HEK293 (cell line): ENCODE results near the gene ARID1A.

Experiments
- CTCF ChIA-PET: fragments of 350-600 bp; formaldehyde crosslinking; extraction: SDS; loops from one replicate; lab custom pipeline; 2021; ENCODE audit warnings: antibody characterized with exemption; lab: Yijun Ruan, JAX
- POLR2A ChIA-PET: fragments of 300-600 bp; formaldehyde crosslinking; extraction: SDS; loops from one replicate; lab custom pipeline; 2020; ENCODE audit warnings: antibody characterized with exemption, inconsistent platforms; lab: Yijun Ruan, JAX
- H3K27ac ChIP-seq: fragments of 200-500 bp; sonication (Bioruptor generic); 2 replicates; pipeline ENCODE4 v1.5.1; 2014; ENCODE audit warnings: low read depth, low read length, control low read depth, inconsistent platforms; ENCODE audit errors: extremely low read depth
- H3K36me3 ChIP-seq, 2 experiments: fragments of 200-500 bp in 1 of 2; sonication (Bioruptor generic) in 1 of 2; 1 replicate in 1 of 2; 2 replicates in 1 of 2; pipeline ENCODE4 v1.5.1; 2014 to 2017; ENCODE audit warnings: inconsistent platforms in 2 of 2, low read length in 2 of 2; ENCODE audit not compliant: control insufficient read depth in 2 of 2, insufficient read depth in 1 of 2
- H3K4me1 ChIP-seq: fragments of 200-500 bp; sonication (Bioruptor generic); 2 replicates; pipeline ENCODE4 v1.5.1; 2014; ENCODE audit warnings: mild to moderate bottlenecking, low read length, inconsistent platforms; ENCODE audit not compliant: control insufficient read depth, insufficient read depth
- H3K4me3 ChIP-seq: 2 replicates; pipeline ENCODE4 v1.5.1; 2011; ENCODE audit warnings: low read depth, mild to moderate bottlenecking, control low read depth, low read length, moderate library complexity
- H3K9me3 ChIP-seq: fragments of 200-500 bp; sonication (Bioruptor generic); 2 replicates; pipeline ENCODE4 v1.5.1; 2014; ENCODE audit warnings: low read depth, low read length, inconsistent platforms; ENCODE audit not compliant: control insufficient read depth, insufficient read depth
- EGR2 ChIP-seq: fragments of 450-650 bp; formaldehyde crosslinking; IDR thresholded peaks from 2 replicates; pipeline ENCODE4 v1.5.1; 2016; ENCODE audit warnings: low read depth, missing biosample characterization, missing genetic modification characterization
- KLF10 ChIP-seq: fragments of 450-650 bp; IDR thresholded peaks from 2 replicates; pipeline ENCODE4 v1.5.1; 2018; ENCODE audit warnings: missing biosample characterization, mild to moderate bottlenecking, missing genetic modification characterization
- KLF16 ChIP-seq: fragments of 450-650 bp; formaldehyde crosslinking; IDR thresholded peaks from 2 replicates; pipeline ENCODE4 v1.5.1; 2017; ENCODE audit warnings: missing biosample characterization, missing genetic modification characterization
- MYNN ChIP-seq: fragments of 450-650 bp; formaldehyde crosslinking; IDR thresholded peaks from 2 replicates; pipeline ENCODE4 v1.5.1; 2016; ENCODE audit warnings: missing biosample characterization, missing genetic modification characterization, borderline replicate concordance
- SP7 ChIP-seq: fragments of 450-650 bp; formaldehyde crosslinking; IDR thresholded peaks from 2 replicates; pipeline ENCODE4 v1.5.1; 2016; ENCODE audit warnings: missing biosample characterization, missing genetic modification characterization
- YY2 ChIP-seq: fragments of 450-650 bp; formaldehyde crosslinking; IDR thresholded peaks from 2 replicates; pipeline ENCODE4 v1.5.1; 2016; ENCODE audit warnings: missing biosample characterization, missing genetic modification characterization
- ZNF169 ChIP-seq: fragments of 450-650 bp; formaldehyde crosslinking; IDR thresholded peaks from 2 replicates; pipeline ENCODE4 v1.5.1; 2016; ENCODE audit warnings: missing biosample characterization, missing genetic modification characterization
- ZNF391 ChIP-seq: fragments of 450-650 bp; formaldehyde crosslinking; IDR thresholded peaks from 2 replicates; pipeline ENCODE4 v1.5.1; 2016; ENCODE audit warnings: low read depth, missing biosample characterization, missing genetic modification characterization, borderline replicate concordance
- ZNF548 ChIP-seq: fragments of 450-650 bp; formaldehyde crosslinking; IDR thresholded peaks from 2 replicates; pipeline ENCODE4 v1.5.1; 2016; ENCODE audit warnings: missing biosample characterization, missing genetic modification characterization
- ZNF560 ChIP-seq: fragments of 450-650 bp; formaldehyde crosslinking; IDR thresholded peaks from 2 replicates; pipeline ENCODE4 v1.5.1; 2017; ENCODE audit warnings: missing biosample characterization, missing genetic modification characterization, borderline replicate concordance
- ZNF626 ChIP-seq: fragments of 450-650 bp; sonication (Bioruptor Pico); formaldehyde crosslinking; IDR thresholded peaks from 2 replicates; pipeline ENCODE4 v1.5.1; 2018; ENCODE audit warnings: missing biosample characterization, missing genetic modification characterization, inconsistent platforms
- ZNF677 ChIP-seq: fragments of 450-650 bp; IDR thresholded peaks from 2 replicates; pipeline ENCODE4 v1.5.0; 2018; ENCODE audit warnings: missing biosample characterization, mild to moderate bottlenecking, missing genetic modification characterization, moderate library complexity
- ZNF701 ChIP-seq: fragments of 450-650 bp; formaldehyde crosslinking; IDR thresholded peaks from 2 replicates; pipeline ENCODE4 v1.5.1; 2016; ENCODE audit warnings: missing biosample characterization, missing genetic modification characterization
- TF ChIP-seq, protein P1 (sequence below): fragments of 450-650 bp; formaldehyde crosslinking; IDR thresholded peaks from 2 replicates; pipeline ENCODE4 v1.5.1; 2016; ENCODE audit warnings: missing biosample characterization, missing genetic modification characterization
- TF ChIP-seq, protein P2 (sequence below): fragments of 450-650 bp; formaldehyde crosslinking; IDR thresholded peaks from 2 replicates; pipeline ENCODE4 v1.5.1; 2016; ENCODE audit warnings: missing biosample characterization, missing genetic modification characterization
- TF ChIP-seq, protein P3 (sequence below): fragments of 450-650 bp; formaldehyde crosslinking; IDR thresholded peaks from 2 replicates; pipeline ENCODE4 v1.5.1; 2016; ENCODE audit warnings: missing biosample characterization, missing genetic modification characterization
- TF ChIP-seq, protein P4 (sequence below): fragments of 450-650 bp; formaldehyde crosslinking; IDR thresholded peaks from 2 replicates; pipeline ENCODE4 v1.5.1; 2016; ENCODE audit warnings: missing biosample characterization, missing genetic modification characterization
- TF ChIP-seq, protein P5 (sequence below): fragments of 450-650 bp; IDR thresholded peaks from 2 replicates; pipeline ENCODE4 v1.5.1; 2018; ENCODE audit warnings: missing biosample characterization, mild to moderate bottlenecking, missing genetic modification characterization
- TF ChIP-seq, protein P6 (sequence below): fragments of 450-650 bp; formaldehyde crosslinking; IDR thresholded peaks from 2 replicates; pipeline ENCODE4 v1.5.1; 2016; ENCODE audit warnings: missing biosample characterization, missing genetic modification characterization, low read depth

Gene ARID1A

DNA sequence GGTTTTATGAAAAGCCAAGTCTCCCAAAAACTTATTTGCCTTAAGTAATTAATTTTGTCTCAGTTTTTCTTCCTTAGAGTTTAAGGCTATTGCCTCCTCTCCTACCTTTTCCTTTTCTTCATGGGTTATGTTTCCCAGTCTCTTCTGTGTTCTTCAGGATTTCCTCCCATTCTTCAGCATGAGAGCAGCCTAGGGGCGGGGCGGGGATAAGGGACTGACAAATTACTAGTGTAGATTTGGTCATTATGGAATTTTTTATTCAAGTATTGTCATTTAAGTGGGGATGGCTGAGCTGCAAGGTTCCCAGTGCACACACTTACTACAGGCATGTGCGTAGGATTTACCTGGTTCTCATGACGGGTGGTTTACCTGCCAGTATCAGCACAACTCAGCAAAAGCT is 56.7 kb downstream of the ARID1A start:
- Histone ChIP-seq H3K9me3 (no peaks in the 10 kb centered on the region), H3K36me3 (peaks cover 20 to 87% of the 10 kb centered on the region in 2 experiments), H3K27ac (no peak overlapping the region), H3K4me1 (no peaks in the 10 kb centered on the region), H3K4me3 (no peak overlapping the region)
- POLR2A ChIA-PET: no interaction called here
- CTCF ChIA-PET: no interaction called here
- TF ChIP-seq KLF16 (tag by site-specific recombination): no peak
- TF ChIP-seq ZNF169 (tag by site-specific recombination): no peak
- no peak for TF ChIP-seq KLF10 (tag by site-specific recombination)
- no peak for TF ChIP-seq YY2 (tag by site-specific recombination)
- TF ChIP-seq, protein P1, sequence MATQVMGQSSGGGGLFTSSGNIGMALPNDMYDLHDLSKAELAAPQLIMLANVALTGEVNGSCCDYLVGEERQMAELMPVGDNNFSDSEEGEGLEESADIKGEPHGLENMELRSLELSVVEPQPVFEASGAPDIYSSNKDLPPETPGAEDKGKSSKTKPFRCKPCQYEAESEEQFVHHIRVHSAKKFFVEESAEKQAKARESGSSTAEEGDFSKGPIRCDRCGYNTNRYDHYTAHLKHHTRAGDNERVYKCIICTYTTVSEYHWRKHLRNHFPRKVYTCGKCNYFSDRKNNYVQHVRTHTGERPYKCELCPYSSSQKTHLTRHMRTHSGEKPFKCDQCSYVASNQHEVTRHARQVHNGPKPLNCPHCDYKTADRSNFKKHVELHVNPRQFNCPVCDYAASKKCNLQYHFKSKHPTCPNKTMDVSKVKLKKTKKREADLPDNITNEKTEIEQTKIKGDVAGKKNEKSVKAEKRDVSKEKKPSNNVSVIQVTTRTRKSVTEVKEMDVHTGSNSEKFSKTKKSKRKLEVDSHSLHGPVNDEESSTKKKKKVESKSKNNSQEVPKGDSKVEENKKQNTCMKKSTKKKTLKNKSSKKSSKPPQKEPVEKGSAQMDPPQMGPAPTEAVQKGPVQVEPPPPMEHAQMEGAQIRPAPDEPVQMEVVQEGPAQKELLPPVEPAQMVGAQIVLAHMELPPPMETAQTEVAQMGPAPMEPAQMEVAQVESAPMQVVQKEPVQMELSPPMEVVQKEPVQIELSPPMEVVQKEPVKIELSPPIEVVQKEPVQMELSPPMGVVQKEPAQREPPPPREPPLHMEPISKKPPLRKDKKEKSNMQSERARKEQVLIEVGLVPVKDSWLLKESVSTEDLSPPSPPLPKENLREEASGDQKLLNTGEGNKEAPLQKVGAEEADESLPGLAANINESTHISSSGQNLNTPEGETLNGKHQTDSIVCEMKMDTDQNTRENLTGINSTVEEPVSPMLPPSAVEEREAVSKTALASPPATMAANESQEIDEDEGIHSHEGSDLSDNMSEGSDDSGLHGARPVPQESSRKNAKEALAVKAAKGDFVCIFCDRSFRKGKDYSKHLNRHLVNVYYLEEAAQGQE (tag by site-specific recombination): no peak
- TF ChIP-seq EGR2 (tag by site-specific recombination): no peak

DNA sequence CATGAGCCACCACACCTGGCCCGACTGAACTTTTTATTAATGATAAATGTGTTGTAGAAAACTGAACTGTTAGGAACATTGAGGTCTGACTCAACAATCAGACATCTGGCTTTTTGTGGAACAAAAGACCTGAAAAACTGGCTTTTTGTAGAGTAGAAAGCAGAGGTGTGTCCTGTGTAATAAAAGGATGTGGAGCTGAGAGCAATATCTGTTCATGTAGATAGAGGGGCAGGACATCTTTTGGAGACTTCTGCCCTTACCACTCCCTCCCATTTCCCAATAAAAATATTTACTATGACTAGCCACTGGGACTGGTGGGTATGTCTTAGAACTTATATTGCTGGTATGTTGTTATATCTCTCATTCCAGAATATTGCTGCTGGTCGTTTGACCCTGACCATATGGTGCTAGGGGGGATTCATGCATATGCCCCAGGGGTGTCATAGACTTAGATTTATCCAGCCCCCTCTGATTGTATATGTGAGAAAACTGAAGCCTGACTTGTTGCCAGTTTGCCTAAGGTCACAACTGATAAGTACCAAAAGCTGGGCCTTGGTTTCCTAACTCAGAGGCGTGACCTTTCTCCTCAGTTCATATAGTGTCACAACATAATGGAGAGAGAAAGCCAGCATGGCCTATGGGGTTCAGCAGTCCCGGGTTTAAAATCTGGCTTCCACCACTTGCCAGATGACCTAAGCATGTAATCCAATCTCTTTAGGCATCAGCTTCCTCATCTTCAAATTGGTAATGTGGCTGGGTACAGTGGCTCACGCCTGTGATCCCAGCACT is 58.5 kb downstream of the ARID1A start:
- peaks cover 25 to 90% of the 10 kb centered on the region in 2 experiments for H3K36me3 ChIP-seq
- POLR2A ChIA-PET: interaction anchor here (0.6 to 1.0 kb wide), 3 partner anchors 10 to 57 kb away, joined by 3 to 6 read pairs (median 3); no protein-coding TSS in a partner anchor
- no peaks in the 10 kb centered on the region for H3K4me1 ChIP-seq
- TF ChIP-seq MYNN (tag by site-specific recombination) (no peak), ZNF677 (no peak), ZNF560 (tag by site-specific recombination) (no peak)
- H3K9me3 ChIP-seq: no peaks in the 10 kb centered on the region
- H3K27ac ChIP-seq: no peak overlapping the region
- no peak overlapping the region for H3K4me3 ChIP-seq
- CTCF ChIA-PET: interaction anchor here (0.7 to 1.8 kb wide), 3 partner anchors 10 to 152 kb away, joined by 3 to 4 read pairs (median 3); no protein-coding TSS in a partner anchor

DNA sequence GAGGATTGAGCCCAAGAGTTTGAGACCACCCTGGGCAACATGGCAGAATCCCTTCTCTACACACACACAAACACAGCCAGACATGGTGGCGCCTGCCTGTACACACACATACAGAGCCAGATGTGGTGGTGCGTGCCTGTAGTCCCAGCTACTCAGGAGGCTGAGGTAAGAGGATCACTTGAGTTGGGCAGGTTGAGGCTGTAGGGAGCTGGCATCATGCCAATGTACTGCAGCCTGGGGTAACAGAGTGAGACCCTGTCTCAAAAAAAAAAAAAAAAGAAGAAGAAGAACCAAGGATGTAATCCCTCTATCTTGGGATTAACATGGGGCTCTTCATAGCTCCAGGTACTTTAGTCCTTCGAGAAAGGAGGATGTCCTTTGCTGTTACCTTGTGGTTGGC is 62.5 kb downstream of the ARID1A start:
- H3K9me3 ChIP-seq: no peaks in the 10 kb centered on the region
- ChIA-PET POLR2A (interaction anchor here (0.7 to 1.6 kb wide), 2 partner anchors 13 to 158 kb away, joined by 3 to 4 read pairs; no protein-coding TSS in a partner anchor), CTCF (interaction anchor here (0.7 to 1.9 kb wide), 3 partner anchors 26 to 219 kb away, joined by 3 to 8 read pairs (median 4); no protein-coding TSS in a partner anchor)
- H3K4me1 ChIP-seq: no peaks in the 10 kb centered on the region
- H3K36me3 ChIP-seq: peaks cover 42 to 89% of the 10 kb centered on the region in 2 experiments
- H3K27ac ChIP-seq: no peak overlapping the region
- H3K4me3 ChIP-seq: no peak overlapping the region
- TF ChIP-seq, protein P2, sequence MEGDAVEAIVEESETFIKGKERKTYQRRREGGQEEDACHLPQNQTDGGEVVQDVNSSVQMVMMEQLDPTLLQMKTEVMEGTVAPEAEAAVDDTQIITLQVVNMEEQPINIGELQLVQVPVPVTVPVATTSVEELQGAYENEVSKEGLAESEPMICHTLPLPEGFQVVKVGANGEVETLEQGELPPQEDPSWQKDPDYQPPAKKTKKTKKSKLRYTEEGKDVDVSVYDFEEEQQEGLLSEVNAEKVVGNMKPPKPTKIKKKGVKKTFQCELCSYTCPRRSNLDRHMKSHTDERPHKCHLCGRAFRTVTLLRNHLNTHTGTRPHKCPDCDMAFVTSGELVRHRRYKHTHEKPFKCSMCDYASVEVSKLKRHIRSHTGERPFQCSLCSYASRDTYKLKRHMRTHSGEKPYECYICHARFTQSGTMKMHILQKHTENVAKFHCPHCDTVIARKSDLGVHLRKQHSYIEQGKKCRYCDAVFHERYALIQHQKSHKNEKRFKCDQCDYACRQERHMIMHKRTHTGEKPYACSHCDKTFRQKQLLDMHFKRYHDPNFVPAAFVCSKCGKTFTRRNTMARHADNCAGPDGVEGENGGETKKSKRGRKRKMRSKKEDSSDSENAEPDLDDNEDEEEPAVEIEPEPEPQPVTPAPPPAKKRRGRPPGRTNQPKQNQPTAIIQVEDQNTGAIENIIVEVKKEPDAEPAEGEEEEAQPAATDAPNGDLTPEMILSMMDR: no peak
- TF ChIP-seq ZNF548: no peak
- TF ChIP-seq, protein P3, sequence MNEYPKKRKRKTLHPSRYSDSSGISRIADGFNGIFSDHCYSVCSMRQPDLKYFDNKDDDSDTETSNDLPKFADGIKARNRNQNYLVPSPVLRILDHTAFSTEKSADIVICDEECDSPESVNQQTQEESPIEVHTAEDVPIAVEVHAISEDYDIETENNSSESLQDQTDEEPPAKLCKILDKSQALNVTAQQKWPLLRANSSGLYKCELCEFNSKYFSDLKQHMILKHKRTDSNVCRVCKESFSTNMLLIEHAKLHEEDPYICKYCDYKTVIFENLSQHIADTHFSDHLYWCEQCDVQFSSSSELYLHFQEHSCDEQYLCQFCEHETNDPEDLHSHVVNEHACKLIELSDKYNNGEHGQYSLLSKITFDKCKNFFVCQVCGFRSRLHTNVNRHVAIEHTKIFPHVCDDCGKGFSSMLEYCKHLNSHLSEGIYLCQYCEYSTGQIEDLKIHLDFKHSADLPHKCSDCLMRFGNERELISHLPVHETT (tag by site-specific recombination): no peak
- no peak for TF ChIP-seq SP7 (tag by site-specific recombination)
- TF ChIP-seq, protein P4, sequence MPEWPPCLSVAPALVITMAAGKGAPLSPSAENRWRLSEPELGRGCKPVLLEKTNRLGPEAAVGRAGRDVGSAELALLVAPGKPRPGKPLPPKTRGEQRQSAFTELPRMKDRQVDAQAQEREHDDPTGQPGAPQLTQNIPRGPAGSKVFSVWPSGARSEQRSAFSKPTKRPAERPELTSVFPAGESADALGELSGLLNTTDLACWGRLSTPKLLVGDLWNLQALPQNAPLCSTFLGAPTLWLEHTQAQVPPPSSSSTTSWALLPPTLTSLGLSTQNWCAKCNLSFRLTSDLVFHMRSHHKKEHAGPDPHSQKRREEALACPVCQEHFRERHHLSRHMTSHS (tag by site-specific recombination): no peak
- no peak for TF ChIP-seq ZNF701 (tag by site-specific recombination)
- TF ChIP-seq, protein P5, sequence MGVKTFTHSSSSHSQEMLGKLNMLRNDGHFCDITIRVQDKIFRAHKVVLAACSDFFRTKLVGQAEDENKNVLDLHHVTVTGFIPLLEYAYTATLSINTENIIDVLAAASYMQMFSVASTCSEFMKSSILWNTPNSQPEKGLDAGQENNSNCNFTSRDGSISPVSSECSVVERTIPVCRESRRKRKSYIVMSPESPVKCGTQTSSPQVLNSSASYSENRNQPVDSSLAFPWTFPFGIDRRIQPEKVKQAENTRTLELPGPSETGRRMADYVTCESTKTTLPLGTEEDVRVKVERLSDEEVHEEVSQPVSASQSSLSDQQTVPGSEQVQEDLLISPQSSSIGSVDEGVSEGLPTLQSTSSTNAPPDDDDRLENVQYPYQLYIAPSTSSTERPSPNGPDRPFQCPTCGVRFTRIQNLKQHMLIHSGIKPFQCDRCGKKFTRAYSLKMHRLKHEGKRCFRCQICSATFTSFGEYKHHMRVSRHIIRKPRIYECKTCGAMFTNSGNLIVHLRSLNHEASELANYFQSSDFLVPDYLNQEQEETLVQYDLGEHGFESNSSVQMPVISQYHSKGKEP (tag by site-specific recombination): no peak
- no peak for TF ChIP-seq ZNF391
- TF ChIP-seq, protein P6, sequence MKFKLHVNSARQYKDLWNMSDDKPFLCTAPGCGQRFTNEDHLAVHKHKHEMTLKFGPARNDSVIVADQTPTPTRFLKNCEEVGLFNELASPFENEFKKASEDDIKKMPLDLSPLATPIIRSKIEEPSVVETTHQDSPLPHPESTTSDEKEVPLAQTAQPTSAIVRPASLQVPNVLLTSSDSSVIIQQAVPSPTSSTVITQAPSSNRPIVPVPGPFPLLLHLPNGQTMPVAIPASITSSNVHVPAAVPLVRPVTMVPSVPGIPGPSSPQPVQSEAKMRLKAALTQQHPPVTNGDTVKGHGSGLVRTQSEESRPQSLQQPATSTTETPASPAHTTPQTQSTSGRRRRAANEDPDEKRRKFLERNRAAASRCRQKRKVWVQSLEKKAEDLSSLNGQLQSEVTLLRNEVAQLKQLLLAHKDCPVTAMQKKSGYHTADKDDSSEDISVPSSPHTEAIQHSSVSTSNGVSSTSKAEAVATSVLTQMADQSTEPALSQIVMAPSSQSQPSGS: no peak
- no peak for TF ChIP-seq ZNF626 (tag by site-specific recombination)
